ENCODE measurements around the gene FAM89A.

DNA sequence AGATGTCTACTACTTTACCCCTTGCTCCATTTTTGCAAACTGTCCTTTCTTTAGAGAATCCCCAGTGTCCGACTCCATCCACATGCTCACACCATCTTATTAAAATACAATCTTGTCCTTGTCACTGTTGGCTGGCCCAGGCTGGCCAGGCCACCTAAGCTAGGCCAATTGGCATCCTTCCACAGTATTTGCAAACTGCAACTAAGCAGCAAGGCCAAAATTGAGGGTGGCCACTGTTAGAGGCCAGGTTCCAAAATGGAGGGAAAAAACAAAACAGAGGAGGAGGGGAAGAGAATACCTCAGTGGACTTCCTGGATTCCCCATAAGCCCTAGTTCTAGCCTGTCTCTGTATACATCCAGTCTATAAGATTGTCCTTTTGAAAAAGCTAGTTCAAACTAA lies 4.3 kb downstream of the FAM89A start:
- TF ChIP-seq, protein P1, sequence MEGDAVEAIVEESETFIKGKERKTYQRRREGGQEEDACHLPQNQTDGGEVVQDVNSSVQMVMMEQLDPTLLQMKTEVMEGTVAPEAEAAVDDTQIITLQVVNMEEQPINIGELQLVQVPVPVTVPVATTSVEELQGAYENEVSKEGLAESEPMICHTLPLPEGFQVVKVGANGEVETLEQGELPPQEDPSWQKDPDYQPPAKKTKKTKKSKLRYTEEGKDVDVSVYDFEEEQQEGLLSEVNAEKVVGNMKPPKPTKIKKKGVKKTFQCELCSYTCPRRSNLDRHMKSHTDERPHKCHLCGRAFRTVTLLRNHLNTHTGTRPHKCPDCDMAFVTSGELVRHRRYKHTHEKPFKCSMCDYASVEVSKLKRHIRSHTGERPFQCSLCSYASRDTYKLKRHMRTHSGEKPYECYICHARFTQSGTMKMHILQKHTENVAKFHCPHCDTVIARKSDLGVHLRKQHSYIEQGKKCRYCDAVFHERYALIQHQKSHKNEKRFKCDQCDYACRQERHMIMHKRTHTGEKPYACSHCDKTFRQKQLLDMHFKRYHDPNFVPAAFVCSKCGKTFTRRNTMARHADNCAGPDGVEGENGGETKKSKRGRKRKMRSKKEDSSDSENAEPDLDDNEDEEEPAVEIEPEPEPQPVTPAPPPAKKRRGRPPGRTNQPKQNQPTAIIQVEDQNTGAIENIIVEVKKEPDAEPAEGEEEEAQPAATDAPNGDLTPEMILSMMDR (IDR thresholded peaks at IDR 0.05), result no peak
- TF ChIP-seq POLR2A (IDR thresholded peaks at IDR 0.05) (no peak), POLR2AphosphoS5 (IDR thresholded peaks at IDR 0.05; ENCODE audit: insufficient read depth in 1 of 2, low read depth in 1 of 2) (no peak)

Measured in vagina (tissue), 2 donors.